Midbrain (tissue), 1 donor: ENCODE data around the gene NFX1.

Source experiments
- DNase-seq: peaks from one replicate; lab custom pipeline; 2025; lab: John Stamatoyannopoulos, UW

The NFX1 gene

DNA sequence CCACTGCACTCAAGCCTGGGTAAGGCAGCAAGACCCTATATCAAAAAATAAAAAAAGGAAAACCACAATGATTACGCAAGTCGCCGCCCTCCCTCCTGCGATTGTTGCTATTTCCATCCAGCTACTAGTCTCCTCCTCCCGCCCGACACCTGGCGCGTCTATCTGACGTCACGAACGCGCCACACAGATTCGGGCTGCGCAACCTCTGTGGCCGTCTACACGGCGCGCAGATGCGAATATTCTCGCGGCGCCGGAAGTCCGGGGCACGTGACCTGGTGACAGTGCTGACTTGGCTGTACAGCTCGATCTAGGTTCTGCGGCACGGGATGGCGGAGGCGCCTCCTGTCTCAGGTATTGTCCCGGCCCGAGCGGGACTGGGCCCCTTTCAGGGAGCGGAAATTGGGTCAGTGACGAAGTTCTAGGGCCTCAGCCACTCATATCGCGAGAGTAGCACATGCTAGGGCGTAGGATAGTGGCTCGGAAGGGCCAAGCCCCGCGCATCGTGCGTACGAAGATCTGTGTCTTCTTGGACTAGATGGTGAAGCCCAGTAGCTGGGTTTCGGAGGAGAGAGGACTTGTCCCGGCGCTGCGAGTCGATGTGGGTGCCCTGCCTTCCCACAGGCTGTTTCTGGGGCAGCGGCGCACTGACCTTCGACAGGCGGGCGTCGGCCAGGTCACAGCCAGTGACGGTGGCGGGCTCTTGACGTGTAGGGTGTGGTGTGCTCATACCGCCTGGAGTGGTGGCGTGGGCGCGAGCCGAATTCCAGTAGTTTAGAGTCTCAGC, at the start of gene NFX1:
NFX1 (plus strand) TSS at position 270 of the 784 bp plus-strand sequence; CDS start at position 327, 57 bp downstream.
- peak; percentile 95 for DNase-seq

DNA sequence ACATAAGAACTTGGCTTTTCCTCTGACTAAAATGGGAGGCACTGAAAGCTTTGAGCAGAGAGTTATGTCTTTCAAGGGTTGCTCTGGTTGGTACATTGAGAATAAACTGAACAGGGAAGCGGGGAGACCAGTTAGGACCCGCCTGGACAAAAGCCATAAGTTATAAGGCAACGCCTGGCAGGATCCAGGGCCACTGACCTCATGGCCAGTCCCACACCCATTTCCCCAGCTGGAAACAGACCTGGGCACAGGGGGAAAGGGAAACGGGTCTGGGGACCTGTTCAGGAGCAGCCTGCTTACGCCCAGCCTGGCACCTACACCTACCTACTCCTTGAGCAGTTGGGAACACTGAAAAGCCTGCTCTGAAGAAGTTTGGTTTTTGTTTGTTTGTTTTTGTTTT, 49.0 kb upstream of the NFX1 start:
- DNase-seq, result no peak

GRCh38 chr9:33242609-33243134, 47.6 kb upstream of the NFX1 start:
- no peak for DNase-seq

- no peak for DNase-seq
Measured at GRCh38 chr9:33244137-33244784, 46.1 kb upstream of the NFX1 start.

- no peak for DNase-seq
Measured at GRCh38 chr9:33245341-33245740, 45.0 kb upstream of the NFX1 start.

- DNase-seq, result no peak
Measured at GRCh38 chr9:33246269-33246860, 44.0 kb upstream of the NFX1 start.

DNA sequence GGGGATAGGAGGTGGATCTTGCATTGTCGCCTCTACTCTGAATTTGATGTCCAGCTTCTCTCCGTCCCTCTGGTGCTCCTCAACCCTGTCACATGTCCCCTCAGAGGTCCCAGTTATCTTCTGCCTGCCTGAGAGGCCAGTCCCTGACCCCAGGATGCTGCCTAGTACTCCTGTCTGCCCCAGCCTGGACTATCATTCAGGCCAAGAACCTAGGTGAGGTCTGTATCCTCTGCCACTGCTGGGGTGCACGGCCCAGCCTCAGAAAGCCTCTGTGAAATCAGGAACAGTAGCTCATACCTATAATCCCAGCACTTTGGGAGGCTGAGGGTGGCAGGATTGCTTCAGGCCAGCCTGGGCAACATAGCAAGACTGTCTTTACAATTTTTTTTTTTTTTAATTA, 41.7 kb upstream of the NFX1 start:
- DNase-seq, result no peak

DNA sequence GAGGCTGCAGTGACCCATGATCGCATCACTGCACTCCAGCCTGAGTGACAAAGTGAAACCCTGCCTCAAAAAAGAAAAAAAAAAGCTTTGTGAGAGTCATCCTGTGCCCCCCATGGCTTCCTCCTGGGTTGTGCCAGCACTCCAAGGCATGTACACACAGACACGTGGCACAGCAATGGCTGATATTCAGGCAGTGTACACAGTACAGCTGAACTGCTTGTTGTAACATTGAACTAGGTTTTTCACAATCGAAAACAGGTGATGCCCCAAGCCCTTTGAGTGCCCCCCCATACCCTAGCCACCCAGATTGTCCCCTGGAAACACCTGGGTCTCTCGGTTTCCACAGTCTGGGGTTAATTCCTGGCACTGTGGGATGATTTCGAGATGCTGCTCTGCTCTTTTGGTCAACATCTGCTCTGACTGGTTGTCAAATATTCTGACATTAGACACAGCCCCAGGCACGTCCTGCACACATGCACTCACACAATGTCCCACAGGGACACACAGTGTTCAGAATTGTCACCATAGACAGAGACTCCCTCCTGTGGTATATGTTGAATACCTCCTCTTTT, 41.1 kb upstream of the NFX1 start:
- no peak for DNase-seq

- no peak for DNase-seq
Measured at GRCh38 chr9:33249983-33250382, 40.3 kb upstream of the NFX1 start.

DNA sequence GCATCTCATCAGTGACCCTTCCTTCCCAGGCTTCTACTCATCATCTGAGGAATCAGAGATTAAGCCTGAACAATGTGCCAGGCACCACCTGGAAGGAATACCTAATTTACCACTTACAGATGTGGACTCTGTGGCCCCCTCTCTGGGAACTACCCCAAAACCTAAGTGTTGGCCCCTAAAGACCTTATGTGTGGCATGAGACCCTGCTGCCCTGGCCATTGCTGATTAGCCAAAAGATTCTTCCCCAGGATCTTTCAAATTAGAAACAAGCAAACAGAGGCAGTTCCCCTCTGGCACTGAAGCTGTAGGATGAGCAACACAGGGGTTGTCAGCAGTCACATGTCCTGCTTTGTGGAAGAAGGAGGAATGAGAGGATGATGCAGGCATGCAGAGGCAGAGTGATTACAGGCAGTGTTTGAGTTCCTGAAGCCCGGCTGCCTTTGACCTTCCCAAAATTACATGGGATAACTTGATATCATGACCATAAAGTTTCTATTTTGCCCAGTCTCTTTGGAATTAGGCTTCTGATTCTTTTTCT, 39.8 kb upstream of the NFX1 start:
- DNase-seq, result no peak

- DNase-seq, result no peak
Measured at GRCh38 chr9:33254211-33254610, 36.1 kb upstream of the NFX1 start.

GRCh38 chr9:33255014-33255413, 35.3 kb upstream of the NFX1 start:
- DNase-seq, result no peak

- no peak for DNase-seq
Measured at GRCh38 chr9:33255471-33255870, 34.8 kb upstream of the NFX1 start.

GRCh38 chr9:33256236-33256635, 34.1 kb upstream of the NFX1 start:
- no peak for DNase-seq

DNA sequence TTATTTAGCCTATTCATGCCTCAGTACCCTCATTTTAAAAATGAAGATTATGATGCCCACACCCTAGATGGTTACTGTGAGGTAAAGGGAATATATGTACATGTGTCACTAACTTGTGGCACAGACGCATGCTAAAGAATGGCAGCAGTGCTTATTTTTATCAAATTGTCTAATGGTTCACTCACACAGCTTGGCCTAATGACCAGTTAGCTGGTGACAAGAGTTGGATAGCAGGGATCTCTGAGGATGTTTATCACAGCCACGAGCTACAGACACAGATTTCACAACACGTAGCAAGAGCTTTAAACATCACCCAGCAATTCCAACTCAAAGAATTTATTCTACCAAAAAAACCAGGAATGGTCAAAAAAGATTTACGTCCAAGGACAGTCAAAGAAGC, 33.0 kb upstream of the NFX1 start:
- DNase-seq, result no peak

DNA sequence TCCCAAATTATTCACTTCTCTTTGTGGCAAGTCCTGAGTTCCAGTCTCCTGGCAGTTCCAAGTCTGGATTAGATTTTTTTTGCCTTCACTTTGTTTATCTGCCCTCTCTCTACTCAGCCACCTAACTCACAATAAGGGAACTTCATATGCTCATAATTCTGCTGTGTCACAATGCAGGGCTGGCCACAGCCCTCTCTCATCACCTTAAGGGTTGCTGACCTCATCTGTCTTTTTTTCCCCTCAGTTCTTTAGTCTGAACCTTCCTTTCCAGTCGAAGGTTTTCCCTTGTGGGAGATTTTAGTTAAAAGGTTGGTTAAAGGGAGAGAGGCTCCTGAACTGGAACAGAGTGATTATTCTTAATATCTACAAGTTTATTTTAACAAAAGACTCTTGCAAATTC, 29.9 kb upstream of the NFX1 start:
- DNase-seq, result no peak

GRCh38 chr9:33263131-33264002, 26.9 kb upstream of the NFX1 start:
- no peak for DNase-seq

DNA sequence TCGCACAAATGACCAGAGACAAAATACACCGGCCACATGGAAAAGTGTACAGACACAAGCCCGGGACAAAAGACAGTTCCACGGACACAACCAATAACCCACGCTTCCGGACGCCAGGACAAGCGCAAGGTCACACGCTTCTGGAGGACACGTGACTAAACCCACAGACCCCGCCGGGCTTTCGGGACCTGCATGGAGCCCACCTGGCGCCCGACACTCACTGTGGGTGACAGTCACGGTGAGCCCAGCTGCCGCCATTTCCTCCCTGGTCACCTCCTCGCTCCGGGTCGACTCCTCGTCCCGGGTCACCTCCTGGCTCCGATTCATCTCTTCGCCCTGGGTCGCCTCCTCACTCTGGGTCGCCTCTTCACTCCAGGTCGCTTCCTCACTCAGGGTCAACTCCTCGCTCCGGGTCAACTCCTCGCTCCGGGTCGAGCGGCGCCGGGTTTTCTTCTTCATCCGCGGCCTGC, 26.3 kb upstream of the NFX1 start:
- peak; percentile 41 for DNase-seq

DNA sequence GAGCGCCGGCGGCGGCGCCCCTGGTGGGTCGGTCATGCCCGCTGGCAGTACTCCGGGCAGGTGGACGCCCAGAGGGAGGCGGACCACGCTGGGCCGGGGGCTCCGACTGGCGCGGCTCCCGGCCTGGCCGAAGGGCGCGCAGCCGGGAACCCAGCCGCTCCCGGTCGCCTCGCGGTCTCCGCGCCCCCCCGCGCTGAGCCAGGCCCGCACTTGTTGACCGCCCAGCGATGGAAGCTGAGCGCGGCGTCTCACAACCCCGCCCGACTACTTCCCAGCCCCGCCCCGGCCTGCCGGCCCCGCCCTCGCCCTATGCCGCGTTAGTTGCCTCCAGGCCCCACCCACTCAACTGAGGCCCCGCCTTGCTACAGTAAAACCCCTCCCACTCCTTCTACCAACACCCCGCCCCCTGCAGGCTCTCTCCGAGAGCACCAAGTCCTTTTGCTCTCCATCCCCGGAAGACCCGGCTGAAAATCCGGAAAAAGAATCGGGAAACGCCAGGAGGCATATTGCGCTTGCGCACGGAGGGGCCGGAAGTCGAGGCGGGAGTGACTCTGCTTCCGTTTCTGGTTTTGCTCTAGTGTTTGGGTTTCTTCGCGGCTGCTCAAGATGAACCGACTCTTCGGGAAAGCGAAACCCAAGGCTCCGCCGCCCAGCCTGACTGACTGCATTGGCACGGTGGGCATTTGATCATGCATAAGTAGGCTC, 25.7 kb upstream of the NFX1 start, which contains the start of the genes BAG1 and CHMP5:
BAG1 (minus strand) TSS at position 236 of the 705 bp plus-strand sequence.
CHMP5 (plus strand) TSS at position 577 of the 705 bp plus-strand sequence; CDS start at position 607, 30 bp downstream.
- peak; percentile 99 for DNase-seq

- no peak for DNase-seq
Measured at GRCh38 chr9:33265211-33265865, 25.0 kb upstream of the NFX1 start.
